Measurements from ENCODE around the gene PTGES3.
A peak's percentile ranks its signal among the peaks of the same experiment; 100 is the strongest.

The PTGES3 gene

GRCh38 chr12:56637621-56638020 lies 50.5 kb downstream of the PTGES3 start (continued):
- TF ChIP-seq ZNF138 (tag by site-specific recombination; IDR thresholded peaks at IDR 0.05; ENCODE audit: borderline replicate concordance) (no peak), ZNF239 (tag by site-specific recombination; IDR thresholded peaks at IDR 0.05) (no peak), ZNF561 (tag by site-specific recombination; IDR thresholded peaks at IDR 0.05; ENCODE audit: borderline replicate concordance) (no peak), BCL11A (tag by site-specific recombination; IDR thresholded peaks at IDR 0.05; ENCODE audit: low read depth) (no peak), GLIS1 (tag by site-specific recombination; IDR thresholded peaks at IDR 0.05) (no peak), ZNF792 (tag by site-specific recombination; IDR thresholded peaks at IDR 0.05) (no peak), ZNF514 (tag by site-specific recombination; IDR thresholded peaks at IDR 0.05) (no peak), KLF7 (tag by site-specific recombination; IDR thresholded peaks at IDR 0.05; ENCODE audit: borderline replicate concordance) (no peak), ZNF510 (tag by site-specific recombination; IDR thresholded peaks at IDR 0.05; ENCODE audit: insufficient replicate concordance) (no peak), ZNF777 (tag by site-specific recombination; IDR thresholded peaks at IDR 0.05; ENCODE audit: borderline replicate concordance) (no peak)
- TF ChIP-seq, protein P1, sequence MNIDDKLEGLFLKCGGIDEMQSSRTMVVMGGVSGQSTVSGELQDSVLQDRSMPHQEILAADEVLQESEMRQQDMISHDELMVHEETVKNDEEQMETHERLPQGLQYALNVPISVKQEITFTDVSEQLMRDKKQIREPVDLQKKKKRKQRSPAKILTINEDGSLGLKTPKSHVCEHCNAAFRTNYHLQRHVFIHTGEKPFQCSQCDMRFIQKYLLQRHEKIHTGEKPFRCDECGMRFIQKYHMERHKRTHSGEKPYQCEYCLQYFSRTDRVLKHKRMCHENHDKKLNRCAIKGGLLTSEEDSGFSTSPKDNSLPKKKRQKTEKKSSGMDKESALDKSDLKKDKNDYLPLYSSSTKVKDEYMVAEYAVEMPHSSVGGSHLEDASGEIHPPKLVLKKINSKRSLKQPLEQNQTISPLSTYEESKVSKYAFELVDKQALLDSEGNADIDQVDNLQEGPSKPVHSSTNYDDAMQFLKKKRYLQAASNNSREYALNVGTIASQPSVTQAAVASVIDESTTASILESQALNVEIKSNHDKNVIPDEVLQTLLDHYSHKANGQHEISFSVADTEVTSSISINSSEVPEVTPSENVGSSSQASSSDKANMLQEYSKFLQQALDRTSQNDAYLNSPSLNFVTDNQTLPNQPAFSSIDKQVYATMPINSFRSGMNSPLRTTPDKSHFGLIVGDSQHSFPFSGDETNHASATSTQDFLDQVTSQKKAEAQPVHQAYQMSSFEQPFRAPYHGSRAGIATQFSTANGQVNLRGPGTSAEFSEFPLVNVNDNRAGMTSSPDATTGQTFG (tag by site-specific recombination; IDR thresholded peaks at IDR 0.05; ENCODE audit: borderline replicate concordance), result no peak

DNA sequence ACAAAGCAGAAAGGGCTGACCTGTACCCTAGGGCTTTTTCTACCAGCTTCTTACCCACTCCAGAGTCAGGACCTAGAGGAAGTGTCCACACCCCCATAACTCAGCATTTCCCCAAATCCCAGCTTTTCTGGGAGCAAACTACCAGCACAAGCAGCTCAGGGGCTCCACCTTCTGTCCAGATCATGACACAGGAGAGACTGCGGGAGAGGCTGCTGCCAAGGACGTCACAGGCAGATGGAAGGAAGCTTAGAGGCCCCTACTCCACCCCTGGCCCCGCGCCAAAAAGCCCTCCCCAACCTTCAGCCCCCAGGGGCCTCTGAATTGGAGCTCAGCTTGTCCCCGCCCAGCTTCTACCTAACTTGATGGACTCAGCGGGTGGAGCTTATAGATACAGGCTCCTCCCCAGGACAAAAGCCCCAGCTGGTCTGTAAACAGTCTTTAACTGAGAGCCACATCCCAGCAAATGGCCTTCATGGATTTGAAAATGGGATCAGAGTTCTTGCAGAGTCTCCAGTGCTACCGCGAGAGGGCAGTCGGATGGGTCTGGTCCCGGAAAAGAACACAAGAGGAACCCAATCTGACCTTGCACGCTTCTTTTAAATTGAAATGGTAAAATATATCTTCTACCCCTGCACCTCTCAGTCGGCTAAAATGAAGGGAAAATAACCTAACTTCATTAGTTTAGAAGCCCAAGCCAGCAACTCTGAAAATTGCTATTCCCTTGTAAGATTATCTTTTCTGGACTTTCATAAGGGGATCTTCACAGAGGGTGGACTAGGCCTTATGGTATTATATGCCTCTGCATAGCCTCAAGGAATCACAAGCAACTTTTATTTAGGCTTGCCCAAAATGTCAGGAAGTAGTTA lies 51.2 kb downstream of the PTGES3 start:
- POLR2A ChIA-PET, result interaction anchor here (0.5 to 3.7 kb wide), 36 partner anchors 8 to 593 kb away, joined by 3 to 77 read pairs (median 4); partner anchors contain the start of genes ATP5F1B, CNPY2, COQ10A and MYL6
- Histone ChIP-seq H3K36me3 (ENCODE audit: control insufficient read depth in 2 of 2, insufficient read depth in 1 of 2, low read length in 2 of 2) (peaks cover 40 to 47% of the 10 kb centered on the region in 2 experiments), H3K27ac (ENCODE audit: extremely low read depth, low read depth, low read length) (peak overlapping the region; percentile 91), H3K9me3 (ENCODE audit: control insufficient read depth, insufficient read depth, low read depth, low read length) (no peaks in the 10 kb centered on the region), H3K4me3 (ENCODE audit: low read depth, low read length) (peak overlapping the region; percentile 76), H3K4me1 (ENCODE audit: control insufficient read depth, insufficient read depth, low read length) (peaks cover 18% of the 10 kb centered on the region)
- CTCF ChIA-PET, result interaction anchor here (0.6 to 3.1 kb wide), 73 partner anchors 8 to 938 kb away, joined by 3 to 56 read pairs (median 4); partner anchors contain the start of genes ATP5F1B, GLS2, NACA and NEMP1
- TF ChIP-seq ZNF394 (tag by site-specific recombination; IDR thresholded peaks at IDR 0.05; ENCODE audit: borderline replicate concordance) (peak; percentile 88), KLF1 (tag by site-specific recombination; IDR thresholded peaks at IDR 0.05) (peak; percentile 73), ZSCAN30 (tag by site-specific recombination; IDR thresholded peaks at IDR 0.05) (peak; percentile 100), ZBTB49 (tag by site-specific recombination; IDR thresholded peaks at IDR 0.05; ENCODE audit: low read depth) (no peak), ZNF174 (tag by site-specific recombination; IDR thresholded peaks at IDR 0.05) (no peak), ZNF558 (tag by site-specific recombination; IDR thresholded peaks at IDR 0.05) (peak; percentile 70; the same call in 1 of the 2 replicates), ZNF561 (tag by site-specific recombination; IDR thresholded peaks at IDR 0.05; ENCODE audit: borderline replicate concordance) (peak; percentile 97), ZNF121 (tag by site-specific recombination; IDR thresholded peaks at IDR 0.05) (no peak), GLIS2 (tag by site-specific recombination; IDR thresholded peaks at IDR 0.05) (peak; percentile 77), ZNF510 (tag by site-specific recombination; IDR thresholded peaks at IDR 0.05; ENCODE audit: insufficient replicate concordance) (no peak), ZNF596 (tag by site-specific recombination; IDR thresholded peaks at IDR 0.05) (0 out of 2 replicates have a peak, but pooled peaks have one; percentile 48), ZBTB17 (tag by site-specific recombination; IDR thresholded peaks at IDR 0.05) (peak; percentile 75), ZNF530 (tag by site-specific recombination; IDR thresholded peaks at IDR 0.05; ENCODE audit: low read depth) (no peak)
- TF ChIP-seq, protein P2, sequence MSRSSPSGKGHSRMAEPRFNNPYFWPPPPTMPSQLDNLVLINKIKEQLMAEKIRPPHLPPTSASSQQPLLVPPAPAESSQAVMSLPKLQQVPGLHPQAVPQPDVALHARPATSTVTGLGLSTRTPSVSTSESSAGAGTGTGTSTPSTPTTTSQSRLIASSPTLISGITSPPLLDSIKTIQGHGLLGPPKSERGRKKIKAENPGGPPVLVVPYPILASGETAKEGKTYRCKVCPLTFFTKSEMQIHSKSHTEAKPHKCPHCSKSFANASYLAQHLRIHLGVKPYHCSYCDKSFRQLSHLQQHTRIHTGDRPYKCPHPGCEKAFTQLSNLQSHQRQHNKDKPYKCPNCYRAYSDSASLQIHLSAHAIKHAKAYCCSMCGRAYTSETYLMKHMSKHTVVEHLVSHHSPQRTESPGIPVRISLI (tag by site-specific recombination; IDR thresholded peaks at IDR 0.05), result no peak
- TF ChIP-seq, protein P3, sequence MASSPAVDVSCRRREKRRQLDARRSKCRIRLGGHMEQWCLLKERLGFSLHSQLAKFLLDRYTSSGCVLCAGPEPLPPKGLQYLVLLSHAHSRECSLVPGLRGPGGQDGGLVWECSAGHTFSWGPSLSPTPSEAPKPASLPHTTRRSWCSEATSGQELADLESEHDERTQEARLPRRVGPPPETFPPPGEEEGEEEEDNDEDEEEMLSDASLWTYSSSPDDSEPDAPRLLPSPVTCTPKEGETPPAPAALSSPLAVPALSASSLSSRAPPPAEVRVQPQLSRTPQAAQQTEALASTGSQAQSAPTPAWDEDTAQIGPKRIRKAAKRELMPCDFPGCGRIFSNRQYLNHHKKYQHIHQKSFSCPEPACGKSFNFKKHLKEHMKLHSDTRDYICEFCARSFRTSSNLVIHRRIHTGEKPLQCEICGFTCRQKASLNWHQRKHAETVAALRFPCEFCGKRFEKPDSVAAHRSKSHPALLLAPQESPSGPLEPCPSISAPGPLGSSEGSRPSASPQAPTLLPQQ (tag by site-specific recombination; IDR thresholded peaks at IDR 0.05), result peak; percentile 62; the same call in 1 of the 2 replicates
